Right hindlimb (tissue), 1 donor: ENCODE results near the gene HOOK2.
A peak's percentile ranks its signal among the peaks of the same experiment; 100 is the strongest.

ENCODE experiments used
- DNase-seq: peaks from one replicate; pipeline ENCODE4 v3.0.0-alpha.2; 2018

Gene HOOK2

GRCh38 chr19:12782424-12783290 is 7.3 kb upstream of the HOOK2 start:
- peak; percentile 91 for DNase-seq

GRCh38 chr19:12782174-12782423 is 6.7 kb upstream of the HOOK2 start:
- DNase-seq: peak; percentile 53

GRCh38 chr19:12779162-12779993 is 4.0 kb upstream of the HOOK2 start:
- DNase-seq: peak; percentile 94

GRCh38 chr19:12778905-12779161 is 3.5 kb upstream of the HOOK2 start:
- DNase-seq: no peak

- peak; percentile 90 for DNase-seq
Measured at GRCh38 chr19:12778017-12778904, 2.9 kb upstream of the HOOK2 start.

DNA sequence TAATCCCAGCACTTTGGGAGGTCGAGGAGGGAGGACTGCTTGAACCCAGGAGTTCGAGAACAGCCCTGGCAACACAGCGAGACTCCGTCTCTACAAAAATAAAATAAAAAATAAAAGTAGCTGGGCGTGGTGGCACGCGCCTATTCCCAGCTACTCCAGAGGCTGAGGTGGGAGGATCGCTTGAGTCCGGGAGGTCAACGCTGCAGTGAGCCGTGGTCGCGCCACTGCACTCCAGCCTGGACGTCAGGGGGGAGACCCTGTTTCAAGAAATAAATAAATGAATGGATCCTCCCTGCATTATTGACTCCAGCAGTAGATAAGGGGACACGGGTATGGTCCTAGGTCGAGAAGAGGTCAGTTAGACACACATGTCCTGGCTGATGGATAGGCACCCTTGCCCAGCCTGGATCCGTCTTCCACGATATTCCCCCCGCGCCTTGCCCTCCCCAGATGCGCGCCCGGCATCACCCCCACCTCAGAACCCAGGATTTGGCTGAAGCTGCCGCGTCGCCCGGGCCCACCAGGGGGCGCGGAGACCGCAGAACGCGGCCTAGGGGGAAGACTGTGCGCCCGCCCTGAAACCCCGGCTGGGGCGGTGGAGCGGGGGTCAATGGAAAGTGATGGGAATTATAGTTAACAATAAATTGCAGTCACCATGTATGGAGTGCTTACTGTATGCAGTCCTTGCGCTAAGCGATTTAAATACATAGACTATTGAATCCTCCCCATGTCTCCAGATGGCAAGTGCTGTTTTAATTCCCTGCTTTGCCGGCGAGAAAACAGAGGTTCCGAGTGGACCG is 2.1 kb upstream of the HOOK2 start:
- DNase-seq: peak; percentile 90

- no peak for DNase-seq
Measured at GRCh38 chr19:12773571-12773970, 1.8 kb downstream of the HOOK2 start.

DNA sequence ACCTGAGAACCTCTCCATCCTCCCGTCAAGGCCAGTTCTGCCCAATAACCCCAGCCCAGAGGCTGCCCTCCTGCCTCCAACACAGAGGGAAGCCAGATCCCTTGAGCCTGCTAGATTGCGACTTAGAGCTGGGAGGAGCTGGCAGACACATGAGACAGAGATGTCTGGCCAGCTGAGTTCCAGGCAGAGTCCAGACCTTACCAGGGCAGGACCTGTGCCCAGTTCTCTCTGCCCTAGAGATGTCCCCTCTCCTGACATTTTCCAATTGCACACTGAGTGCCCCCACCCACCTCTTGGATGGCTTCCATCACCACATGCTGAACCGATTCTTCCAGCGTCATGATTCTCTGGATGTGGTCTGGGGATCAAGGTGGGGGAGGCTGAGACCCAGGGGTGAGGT is 3.0 kb downstream of the HOOK2 start:
- DNase-seq: no peak

DNA sequence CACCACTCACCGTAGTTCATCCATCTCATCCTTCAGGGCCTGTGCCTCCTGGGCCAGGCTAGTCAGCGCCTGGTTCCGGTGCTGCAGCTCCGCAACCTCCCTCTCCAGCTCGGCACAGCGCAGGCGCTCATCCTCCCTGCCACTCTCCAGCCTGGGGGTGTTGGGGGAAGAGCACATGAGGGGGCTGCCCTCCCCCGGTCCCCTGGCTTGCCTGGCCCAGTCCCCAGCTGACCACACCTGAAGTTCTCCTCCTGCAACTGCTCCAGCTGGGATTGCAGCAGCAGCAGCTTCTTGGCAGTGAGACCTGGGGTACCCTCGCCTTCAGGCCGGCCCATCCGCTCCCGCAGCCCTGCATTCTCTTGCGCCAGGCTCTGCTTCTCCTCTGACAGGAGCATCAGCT is 4.4 kb downstream of the HOOK2 start:
- no peak for DNase-seq

DNA sequence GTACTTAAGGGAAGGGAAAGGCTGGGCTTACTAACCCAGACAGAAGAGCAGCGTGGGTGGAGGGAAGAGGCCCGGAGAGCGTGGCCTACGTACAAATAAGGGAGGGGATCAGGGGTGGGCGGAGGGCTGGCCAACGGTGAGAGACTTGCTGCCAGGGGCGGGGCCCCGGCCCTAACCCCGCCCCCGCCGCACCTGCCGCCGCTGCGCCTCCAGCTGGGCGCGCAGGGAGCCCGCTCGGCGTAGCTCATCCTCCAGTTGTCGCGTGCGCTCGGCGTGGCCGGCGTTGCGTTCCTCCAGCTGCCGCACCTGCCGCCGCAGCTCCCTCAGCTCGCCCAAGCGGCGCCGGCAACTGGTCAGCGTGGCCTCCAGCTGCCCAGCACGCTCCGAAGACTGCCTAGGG is 5.7 kb downstream of the HOOK2 start:
- peak; percentile 69 for DNase-seq

DNA sequence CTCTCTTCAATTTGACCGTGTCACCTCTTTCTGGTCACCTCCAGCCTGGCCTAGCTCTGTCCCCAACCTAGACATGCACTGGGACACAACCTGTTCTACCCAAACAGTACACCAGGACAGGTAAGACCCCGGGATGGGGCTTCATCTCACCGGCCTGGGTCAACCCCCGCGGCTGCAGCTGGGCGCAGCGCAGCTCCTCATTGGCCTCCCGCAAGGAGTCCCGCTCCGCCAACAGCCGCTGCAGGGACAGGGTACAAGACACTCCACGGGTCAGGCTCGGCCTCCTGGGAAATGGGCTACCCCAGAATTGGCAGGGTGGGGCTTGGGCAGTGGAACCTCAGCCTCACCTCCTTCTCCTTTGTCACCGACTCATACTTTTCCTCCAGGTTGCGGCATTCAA is 7.7 kb downstream of the HOOK2 start:
- DNase-seq: no peak

- DNase-seq: no peak
Measured at GRCh38 chr19:12767150-12767549, 8.2 kb downstream of the HOOK2 start.

- peak; percentile 88 for DNase-seq
Measured at GRCh38 chr19:12766051-12766521, 9.3 kb downstream of the HOOK2 start.

DNA sequence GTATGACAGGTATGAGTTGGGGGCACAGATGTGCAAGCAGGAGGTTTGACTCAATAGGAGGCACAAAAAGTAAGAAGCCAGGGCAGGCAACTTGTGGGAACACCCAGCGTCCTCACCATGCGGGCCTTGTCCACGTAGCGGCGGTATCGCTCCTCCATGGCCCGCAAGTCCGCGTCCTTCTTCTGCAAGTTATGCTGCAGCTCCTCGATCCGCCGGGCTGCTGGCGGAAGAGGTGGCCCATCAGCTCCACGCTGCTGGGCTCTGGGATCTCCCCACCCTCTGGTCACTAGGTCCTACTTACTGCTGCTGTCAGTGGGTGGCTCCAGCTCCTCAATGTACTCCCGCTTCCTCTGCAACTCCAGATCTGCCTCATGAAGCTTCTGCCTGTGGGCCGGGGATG is 10.7 kb downstream of the HOOK2 start:
- DNase-seq: no peak

GRCh38 chr19:12763100-12763499 is 12.3 kb downstream of the HOOK2 start:
- DNase-seq: no peak

DNA sequence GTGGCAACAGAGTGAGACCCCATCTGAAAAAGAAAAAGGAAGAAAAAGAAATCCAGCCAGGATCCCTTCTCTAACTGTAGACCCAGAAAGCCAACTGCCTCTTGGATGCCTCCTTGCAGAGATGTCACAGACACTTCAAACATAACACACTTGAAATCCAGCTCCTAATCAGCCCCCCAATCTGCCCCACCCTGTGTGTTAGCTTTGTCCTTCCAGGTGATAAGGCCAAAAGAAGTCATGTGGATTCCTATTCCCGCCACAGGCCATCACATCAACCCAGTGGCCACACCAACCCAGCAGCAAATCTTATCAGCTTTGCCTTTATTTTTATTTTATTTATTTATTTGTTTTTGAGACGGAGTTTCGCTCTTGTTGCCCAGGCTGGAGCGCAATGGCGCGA is 15.7 kb downstream of the HOOK2 start:
- DNase-seq: no peak

DNA sequence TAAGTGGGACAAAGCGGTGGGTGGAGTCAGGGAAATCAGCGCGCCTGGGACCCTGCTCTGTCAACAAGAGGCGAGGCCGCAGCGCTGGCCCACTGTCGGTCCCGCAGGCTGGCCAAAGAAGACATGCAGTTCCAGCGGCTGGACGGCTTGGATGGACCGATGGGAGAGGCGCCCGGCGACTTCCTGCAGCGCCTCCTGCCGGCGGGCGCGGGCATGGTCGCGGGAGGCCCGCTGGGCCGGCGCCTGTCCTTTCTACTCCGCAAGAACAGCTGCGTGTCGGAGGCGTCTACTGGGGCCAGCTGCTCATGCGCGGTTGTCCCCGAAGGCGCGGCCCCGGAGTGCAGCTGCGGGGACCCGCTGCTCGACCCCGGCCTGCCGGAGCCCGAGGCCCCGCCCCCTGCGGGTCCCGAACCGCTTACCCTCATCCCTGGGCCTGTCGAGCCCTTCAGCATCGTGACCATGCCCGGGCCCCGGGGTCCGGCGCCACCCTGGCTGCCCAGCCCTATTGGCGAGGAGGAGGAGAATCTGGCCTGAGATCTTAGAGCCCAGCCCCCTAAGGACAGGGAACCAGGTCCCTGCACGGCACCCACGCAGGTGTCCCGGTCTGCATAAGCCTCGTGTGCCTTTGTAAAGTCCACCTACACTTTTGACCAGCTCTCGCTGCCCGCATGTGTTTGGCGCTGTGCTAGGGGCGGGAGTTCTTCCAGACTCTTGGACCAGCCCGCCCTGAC is 17.6 kb downstream of the HOOK2 start:
- DNase-seq: peak; percentile 83

- no peak for DNase-seq
Measured at GRCh38 chr19:12756150-12756883, 19.0 kb downstream of the HOOK2 start.

DNA sequence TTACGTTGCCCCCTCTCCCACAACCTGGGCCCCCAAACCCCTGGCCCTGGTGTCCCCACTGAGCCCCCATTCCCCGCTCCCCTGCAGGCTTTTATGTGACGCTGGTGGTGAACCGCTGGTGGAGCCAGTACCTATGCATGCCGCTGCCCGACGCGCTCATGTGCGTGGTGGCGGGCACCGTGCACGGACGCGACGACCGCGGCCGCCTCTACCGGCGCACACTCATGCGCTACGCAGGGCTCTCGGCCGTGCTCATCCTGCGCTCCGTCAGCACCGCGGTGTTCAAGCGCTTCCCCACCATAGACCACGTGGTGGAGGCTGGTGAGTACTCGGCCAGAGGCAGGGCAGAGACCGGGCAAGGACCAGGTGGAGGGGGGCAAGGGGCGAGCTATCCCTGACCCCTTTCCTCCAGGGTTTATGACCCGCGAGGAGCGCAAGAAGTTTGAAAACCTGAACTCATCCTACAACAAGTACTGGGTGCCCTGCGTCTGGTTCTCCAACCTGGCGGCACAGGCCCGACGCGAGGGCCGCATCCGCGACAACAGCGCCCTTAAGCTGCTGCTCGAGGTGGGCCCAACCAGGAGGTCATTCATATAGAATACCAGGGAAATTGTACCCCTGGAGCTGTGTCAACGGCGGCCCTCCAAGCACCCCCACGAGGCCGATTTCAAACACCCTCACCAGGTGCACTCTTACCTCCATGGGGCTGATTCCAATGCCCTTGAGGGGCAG is 20.7 kb downstream of the HOOK2 start:
- DNase-seq: no peak

DNA sequence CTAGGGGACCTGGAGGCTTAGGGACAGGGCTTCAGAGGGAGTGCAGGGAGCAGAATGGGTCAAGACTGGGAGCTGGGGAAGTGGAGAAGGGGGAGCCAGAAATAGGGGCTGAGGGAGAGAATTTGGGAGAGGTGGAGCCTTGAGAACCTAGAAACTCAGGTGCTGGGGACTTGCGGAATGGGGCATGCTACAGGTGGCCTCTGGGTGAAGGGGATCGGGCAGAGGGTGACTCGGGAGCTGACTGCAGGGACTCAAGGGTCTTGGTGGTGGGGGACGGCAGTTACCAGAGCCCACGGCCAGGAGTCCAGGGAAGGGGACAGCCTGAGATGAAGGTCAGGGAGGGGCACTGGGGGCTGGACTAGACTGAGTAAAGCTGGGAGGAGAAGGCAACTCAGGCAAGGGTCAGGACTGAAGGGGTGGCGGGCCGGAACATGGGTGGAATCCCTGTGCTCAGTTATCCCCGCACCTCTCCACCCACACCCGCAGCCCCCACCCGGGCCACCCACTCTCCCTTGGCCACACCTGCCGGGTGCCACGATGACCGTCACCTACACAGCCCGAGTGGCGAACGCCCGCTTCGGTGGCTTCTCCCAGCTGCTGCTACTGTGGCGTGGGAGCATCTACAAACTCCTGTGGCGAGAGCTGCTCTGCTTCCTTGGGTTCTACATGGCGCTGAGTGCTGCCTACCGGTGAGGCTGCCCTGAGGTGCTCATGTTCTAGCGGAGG is 23.1 kb downstream of the HOOK2 start:
- no peak for DNase-seq
